ENCODE measurements around the gene COMMD2. TPM values are rescaled to one million over a fixed set of nuclear protein-coding genes. Genes with fewer than 3 reads are reported as not detected.
A peak's percentile ranks its signal among the peaks of the same experiment; 100 is the strongest.

The COMMD2 gene
- polyA plus RNA-seq (2011; rRNA removed) (43.5 and 56.0 TPM in 2 replicates), polyA minus RNA-seq (2011; rRNA and poly(A)+ RNA removed) (10.5 and 15.2 TPM in 2 replicates)

GRCh38 chr3:149752051-149752787, at the start of gene COMMD2:
Gene COMMD2 (minus strand): TSS chr3:149752489. CDS start chr3:149752444, 45 bp downstream.
- Histone ChIP-seq H3K4me3 (ENCODE audit: low read depth, low read length) (peak within 1 kb of the TSS; percentile 93), H3K27me3 (ENCODE audit: control insufficient read depth, insufficient read depth, low read length) (peaks cover 4% of the 10 kb centered on the region), H3K27ac (ENCODE audit: low read depth, low read length) (peak within 1 kb of the TSS; percentile 58), H3K9me3 (ENCODE audit: control insufficient read depth, insufficient read depth, low read length) (no peaks in the 10 kb centered on the region; the same call in 1 of the 2 replicates)
- CTCF ChIA-PET: interaction anchor here (0.8 to 3.5 kb wide), 9 partner anchors 9 to 242 kb away, joined by 3 to 31 read pairs (median 7); no protein-coding TSS in a partner anchor
- peak; percentile 52 for DNase-seq (ENCODE audit: low read depth, low spot score)
- POLR2A ChIA-PET: interaction anchor here (0.6 to 1.5 kb wide), 4 partner anchors 16 to 173 kb away, joined by 3 to 5 read pairs (median 4); partner anchors contain the start of gene WWTR1
- TF ChIP-seq CTCF (IDR thresholded peaks at IDR 0.05; ENCODE audit: low read depth, low read length): peak; percentile 27

GRCh38 chr3:149801639-149802038, 49.4 kb upstream of the COMMD2 start:
- CTCF ChIA-PET: interaction anchor here (1.0 kb wide), 1 partner anchor 30 kb away, joined by 4 read pairs; no protein-coding TSS in a partner anchor
- Histone ChIP-seq H3K27ac (ENCODE audit: low read depth, low read length) (no peak overlapping the region), H3K4me3 (ENCODE audit: low read depth, low read length) (no peak overlapping the region), H3K27me3 (ENCODE audit: control insufficient read depth, insufficient read depth, low read length) (no peaks in the 10 kb centered on the region), H3K9me3 (ENCODE audit: control insufficient read depth, insufficient read depth, low read length) (no peaks in the 10 kb centered on the region)
- DNase-seq (ENCODE audit: low read depth, low spot score): no peak
- POLR2A ChIA-PET: no interaction called here
- TF ChIP-seq CTCF (IDR thresholded peaks at IDR 0.05; ENCODE audit: low read depth, low read length): no peak

GRCh38 chr3:149801195-149801594, 48.9 kb upstream of the COMMD2 start:
- Histone ChIP-seq H3K9me3 (ENCODE audit: control insufficient read depth, insufficient read depth, low read length) (no peaks in the 10 kb centered on the region), H3K27ac (ENCODE audit: low read depth, low read length) (no peak overlapping the region), H3K27me3 (ENCODE audit: control insufficient read depth, insufficient read depth, low read length) (no peaks in the 10 kb centered on the region), H3K4me3 (ENCODE audit: low read depth, low read length) (no peak overlapping the region)
- no peak for TF ChIP-seq CTCF (IDR thresholded peaks at IDR 0.05; ENCODE audit: low read depth, low read length)
- ChIA-PET POLR2A (no interaction called here), CTCF (interaction anchor here (1.0 kb wide), 1 partner anchor 30 kb away, joined by 4 read pairs; no protein-coding TSS in a partner anchor)
- DNase-seq (ENCODE audit: low read depth, low spot score): no peak

GRCh38 chr3:149800693-149801092, 48.4 kb upstream of the COMMD2 start:
- Histone ChIP-seq H3K9me3 (ENCODE audit: control insufficient read depth, insufficient read depth, low read length) (no peaks in the 10 kb centered on the region), H3K27ac (ENCODE audit: low read depth, low read length) (no peak overlapping the region), H3K4me3 (ENCODE audit: low read depth, low read length) (no peak overlapping the region), H3K27me3 (ENCODE audit: control insufficient read depth, insufficient read depth, low read length) (no peaks in the 10 kb centered on the region)
- ChIA-PET CTCF (interaction anchor here (0.6 to 1.9 kb wide), 3 partner anchors 8 to 845 kb away, joined by 3 to 16 read pairs (median 3); no protein-coding TSS in a partner anchor), POLR2A (no interaction called here)
- no peak for DNase-seq (ENCODE audit: low read depth, low spot score)
- TF ChIP-seq CTCF (IDR thresholded peaks at IDR 0.05; ENCODE audit: low read depth, low read length): no peak

- H3K27ac ChIP-seq (ENCODE audit: low read depth, low read length): no peak overlapping the region
- no peaks in the 10 kb centered on the region for H3K9me3 ChIP-seq (ENCODE audit: control insufficient read depth, insufficient read depth, low read length)
- TF ChIP-seq CTCF (IDR thresholded peaks at IDR 0.05; ENCODE audit: low read depth, low read length): no peak
- H3K4me3 ChIP-seq (ENCODE audit: low read depth, low read length): no peak overlapping the region
- H3K27me3 ChIP-seq (ENCODE audit: control insufficient read depth, insufficient read depth, low read length): no peaks in the 10 kb centered on the region
- ChIA-PET CTCF (interaction anchor here (1.1 to 2.4 kb wide), 3 partner anchors 12 to 30 kb away, joined by 3 to 16 read pairs (median 9); no protein-coding TSS in a partner anchor), POLR2A (no interaction called here)
- DNase-seq (ENCODE audit: low read depth, low spot score): no peak
Measured at GRCh38 chr3:149796026-149796425, 43.7 kb upstream of the COMMD2 start.

Data from AG04450 (cell line).